Measurements from ENCODE around the gene KRTAP20-2. TPM values are rescaled to one million over a fixed set of nuclear protein-coding genes. Genes with fewer than 3 reads are reported as not detected.

Gene KRTAP20-2
- total RNA-seq, 2 donors from 2014 or later, result not detected

DNA sequence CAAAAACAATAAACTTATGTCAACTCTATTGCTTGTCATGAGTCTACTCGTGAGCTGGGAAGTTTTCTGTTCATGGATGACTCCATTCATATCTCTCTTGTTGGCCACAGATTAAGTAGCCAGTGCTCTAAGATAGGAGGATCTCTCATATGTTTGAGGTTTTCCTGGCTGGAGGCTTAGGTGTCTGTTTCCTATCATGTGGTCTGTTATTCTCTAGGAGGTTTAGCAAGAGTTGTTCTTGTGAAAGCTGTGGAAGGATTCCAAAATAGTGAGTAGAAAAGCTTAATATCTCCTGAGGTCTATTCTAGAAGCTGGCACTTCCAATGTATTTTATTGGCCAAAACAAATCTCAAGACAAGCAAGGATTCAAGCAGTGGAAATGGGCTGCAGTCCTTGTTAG is 5.8 kb upstream of the KRTAP20-2 start:
- no peaks in the 10 kb centered on the region for H3K27me3 ChIP-seq (replicated peaks; ENCODE audit: insufficient read depth)
- H3K4me1 ChIP-seq (ENCODE audit: control insufficient read depth in 1 of 2, low read depth in 2 of 2), result no peaks in the 10 kb centered on the region
- H3K27ac ChIP-seq, result no peak overlapping the region
- DNase-seq (ENCODE audit: low spot score), result no peak
- H3K36me3 ChIP-seq, result no peaks in the 10 kb centered on the region
- H3K4me3 ChIP-seq, result no peak overlapping the region
- TF ChIP-seq, protein P1, sequence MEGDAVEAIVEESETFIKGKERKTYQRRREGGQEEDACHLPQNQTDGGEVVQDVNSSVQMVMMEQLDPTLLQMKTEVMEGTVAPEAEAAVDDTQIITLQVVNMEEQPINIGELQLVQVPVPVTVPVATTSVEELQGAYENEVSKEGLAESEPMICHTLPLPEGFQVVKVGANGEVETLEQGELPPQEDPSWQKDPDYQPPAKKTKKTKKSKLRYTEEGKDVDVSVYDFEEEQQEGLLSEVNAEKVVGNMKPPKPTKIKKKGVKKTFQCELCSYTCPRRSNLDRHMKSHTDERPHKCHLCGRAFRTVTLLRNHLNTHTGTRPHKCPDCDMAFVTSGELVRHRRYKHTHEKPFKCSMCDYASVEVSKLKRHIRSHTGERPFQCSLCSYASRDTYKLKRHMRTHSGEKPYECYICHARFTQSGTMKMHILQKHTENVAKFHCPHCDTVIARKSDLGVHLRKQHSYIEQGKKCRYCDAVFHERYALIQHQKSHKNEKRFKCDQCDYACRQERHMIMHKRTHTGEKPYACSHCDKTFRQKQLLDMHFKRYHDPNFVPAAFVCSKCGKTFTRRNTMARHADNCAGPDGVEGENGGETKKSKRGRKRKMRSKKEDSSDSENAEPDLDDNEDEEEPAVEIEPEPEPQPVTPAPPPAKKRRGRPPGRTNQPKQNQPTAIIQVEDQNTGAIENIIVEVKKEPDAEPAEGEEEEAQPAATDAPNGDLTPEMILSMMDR (IDR thresholded peaks at IDR 0.05), result no peak
- H3K9me3 ChIP-seq, result no peaks in the 10 kb centered on the region
- ATAC-seq (ENCODE audit: insufficient number of reproducible peaks, low FRiP score, low read depth), result no peak

DNA sequence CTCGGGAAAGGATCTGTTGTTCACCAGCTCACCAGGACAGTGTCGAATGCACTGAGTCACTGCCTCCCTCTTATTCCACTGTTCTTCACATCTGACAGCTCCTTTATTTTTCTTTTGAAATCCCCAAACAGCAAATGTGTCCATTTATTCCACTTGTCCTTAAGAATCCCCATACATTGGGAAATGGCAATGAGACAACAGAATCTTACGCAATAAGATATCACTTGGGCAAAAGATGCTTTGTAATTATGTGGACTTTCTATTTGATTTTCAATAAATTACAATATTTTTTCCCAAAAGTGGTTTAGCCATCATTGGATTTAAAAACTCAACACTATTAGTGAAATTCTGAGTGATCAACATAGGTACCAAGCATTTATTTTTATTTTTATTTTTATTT is 3.7 kb downstream of the KRTAP20-2 start:
- Histone ChIP-seq H3K36me3 (no peaks in the 10 kb centered on the region), H3K9me3 (no peaks in the 10 kb centered on the region), H3K27me3 (replicated peaks; ENCODE audit: insufficient read depth) (no peaks in the 10 kb centered on the region), H3K4me1 (ENCODE audit: control insufficient read depth in 1 of 2, low read depth in 2 of 2) (no peaks in the 10 kb centered on the region), H3K4me3 (no peak overlapping the region), H3K27ac (no peak overlapping the region)
- TF ChIP-seq, protein P1 (IDR thresholded peaks at IDR 0.05), result no peak
- no peak for ATAC-seq (ENCODE audit: insufficient number of reproducible peaks, low FRiP score, low read depth)
- DNase-seq (ENCODE audit: low spot score), result no peak

DNA sequence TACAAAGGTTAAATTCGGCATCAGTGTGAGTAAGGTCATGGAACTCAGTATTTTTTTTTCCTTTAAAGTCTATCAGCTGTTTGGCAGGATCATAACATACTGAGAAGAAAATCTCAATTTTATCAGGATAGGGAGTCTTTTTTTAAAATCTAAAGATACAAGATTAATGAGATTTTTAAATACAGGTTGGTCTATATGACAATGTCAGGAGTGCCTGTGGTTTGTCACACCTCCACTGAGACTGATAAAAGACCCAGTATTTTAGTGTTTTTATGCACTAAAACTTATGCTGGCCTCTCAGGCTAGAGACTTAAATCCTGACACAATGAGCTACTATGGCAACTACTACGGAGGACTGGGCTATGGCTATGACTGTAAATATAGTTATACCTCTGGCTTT is 7.6 kb downstream of the KRTAP20-2 start, which contains the start of gene KRTAP20-3:
TSS of gene KRTAP20-3 (plus strand) at position 301 of the 400 bp plus-strand sequence.
- Histone ChIP-seq H3K27me3 (replicated peaks; ENCODE audit: insufficient read depth) (no peaks in the 10 kb centered on the region), H3K36me3 (no peaks in the 10 kb centered on the region), H3K9me3 (no peaks in the 10 kb centered on the region), H3K4me1 (ENCODE audit: control insufficient read depth in 1 of 2, low read depth in 2 of 2) (no peaks in the 10 kb centered on the region), H3K4me3 (no peak within 1 kb of the TSS), H3K27ac (no peak within 1 kb of the TSS)
- no peak for ATAC-seq (ENCODE audit: insufficient number of reproducible peaks, low FRiP score, low read depth)
- TF ChIP-seq, protein P1 (IDR thresholded peaks at IDR 0.05), result no peak
- DNase-seq (ENCODE audit: low spot score), result no peak

DNA sequence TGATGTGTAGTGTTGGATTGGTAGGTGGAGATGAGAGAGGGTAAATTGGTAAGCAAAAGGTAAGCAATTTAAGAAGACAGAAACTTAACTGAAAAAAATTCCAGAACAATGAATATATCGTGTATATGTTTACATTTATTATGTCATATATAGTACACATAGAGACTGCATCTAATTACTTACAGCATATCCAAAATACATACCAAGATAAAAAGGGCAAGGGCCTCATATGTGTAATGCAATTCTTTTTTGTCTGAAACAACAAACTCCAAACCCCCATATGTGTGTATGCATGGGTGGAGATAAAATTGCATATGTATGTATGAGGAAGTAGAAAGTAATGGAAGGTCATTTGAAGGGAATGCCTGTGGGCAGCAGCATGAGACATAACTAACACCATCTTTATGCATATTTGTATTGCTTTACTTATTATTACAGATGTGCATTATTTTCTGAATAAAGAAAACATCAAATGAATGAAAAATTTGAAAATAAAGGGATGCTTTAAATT is 12.0 kb downstream of the KRTAP20-2 start:
- Histone ChIP-seq H3K27me3 (replicated peaks; ENCODE audit: insufficient read depth) (no peaks in the 10 kb centered on the region), H3K4me1 (ENCODE audit: control insufficient read depth in 1 of 2, low read depth in 2 of 2) (no peaks in the 10 kb centered on the region), H3K9me3 (no peaks in the 10 kb centered on the region), H3K27ac (no peak overlapping the region), H3K4me3 (no peak overlapping the region), H3K36me3 (no peaks in the 10 kb centered on the region)
- TF ChIP-seq, protein P1 (IDR thresholded peaks at IDR 0.05), result no peak
- no peak for DNase-seq (ENCODE audit: low spot score)
- ATAC-seq (ENCODE audit: insufficient number of reproducible peaks, low FRiP score, low read depth), result no peak

DNA sequence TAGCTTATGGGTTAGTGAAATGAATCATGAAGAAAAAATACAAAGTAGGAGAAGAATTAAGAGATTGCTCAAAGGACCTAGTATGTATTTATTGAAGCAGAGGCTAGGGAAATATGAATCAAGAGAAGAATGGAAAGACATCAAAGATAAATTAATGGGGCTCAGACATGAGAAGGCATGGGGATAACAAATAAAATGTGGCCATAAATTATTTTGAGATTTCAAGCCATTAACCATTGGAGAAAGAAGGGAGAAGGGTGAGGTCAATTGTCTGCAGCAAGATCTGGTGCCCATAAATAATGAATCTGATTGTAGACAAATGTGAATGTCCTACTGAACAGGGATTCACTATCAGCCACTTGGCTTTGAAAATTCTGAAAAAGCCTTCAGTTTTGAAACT is 17.9 kb downstream of the KRTAP20-2 start:
- Histone ChIP-seq H3K4me1 (ENCODE audit: control insufficient read depth in 1 of 2, low read depth in 2 of 2) (no peaks in the 10 kb centered on the region), H3K4me3 (no peak overlapping the region), H3K9me3 (no peaks in the 10 kb centered on the region), H3K27me3 (replicated peaks; ENCODE audit: insufficient read depth) (no peaks in the 10 kb centered on the region), H3K36me3 (no peaks in the 10 kb centered on the region), H3K27ac (no peak overlapping the region)
- DNase-seq (ENCODE audit: low spot score), result no peak
- TF ChIP-seq, protein P1 (IDR thresholded peaks at IDR 0.05), result no peak
- no peak for ATAC-seq (ENCODE audit: insufficient number of reproducible peaks, low FRiP score, low read depth)
